Fibroblast of lung (primary cell): ENCODE results near the gene AGGF1. TPM values are rescaled to one million over a fixed set of nuclear protein-coding genes. Genes with fewer than 3 reads are reported as not detected.

ENCODE experiments used
- DNase-seq, 2 donors: peaks; one replicate each; pipeline versions ENCODE4 v3.0.0 to v3.0.0-alpha.2; 2010; ENCODE audit warnings: low read depth in 2 of 2
- H2AFZ ChIP-seq: 2 replicates; pipeline ENCODE4 v1.5.1; 2012; ENCODE audit warnings: low read length, control low read depth, inconsistent platforms
- H3K27ac ChIP-seq: 2 replicates; pipeline ENCODE4 v1.5.1; 2011; ENCODE audit warnings: low read length, control low read depth; ENCODE audit not compliant: insufficient read depth
- H3K27me3 ChIP-seq: 2 replicates; pipeline ENCODE4 v1.5.1; 2011; ENCODE audit warnings: mild to moderate bottlenecking, low read length; ENCODE audit not compliant: control insufficient read depth, insufficient read depth
- H3K36me3 ChIP-seq: 2 replicates; pipeline ENCODE4 v1.5.1; 2011; ENCODE audit warnings: low read length; ENCODE audit not compliant: control insufficient read depth, insufficient read depth
- H3K4me1 ChIP-seq: 2 replicates; pipeline ENCODE4 v1.5.1; 2011; ENCODE audit warnings: low read length; ENCODE audit not compliant: control insufficient read depth, insufficient read depth; ENCODE audit errors: extremely low read depth
- H3K4me2 ChIP-seq: 2 replicates; pipeline ENCODE4 v1.5.1; 2011; ENCODE audit warnings: low read length, control low read depth; ENCODE audit not compliant: insufficient read depth; ENCODE audit errors: extremely low read depth
- H3K4me3 ChIP-seq, 4 experiments: fragments of 200-600 bp in 1 of 4; sonication (generic) in 1 of 4; replicated peaks in 1 of 4; 2 replicates each; pipeline ENCODE4 v1.5.1; 2011 to 2016; ENCODE audit warnings: low read length in 4 of 4, low read depth in 3 of 4, mild to moderate bottlenecking in 3 of 4, control low read depth in 2 of 4, inconsistent platforms in 1 of 4, mixed read lengths in 1 of 4; ENCODE audit not compliant: insufficient read depth in 1 of 4; ENCODE audit errors: control extremely low read depth in 1 of 4
- H3K79me2 ChIP-seq: 2 replicates; pipeline ENCODE4 v1.5.1; 2012; ENCODE audit warnings: mild to moderate bottlenecking, low read length, inconsistent platforms; ENCODE audit not compliant: control insufficient read depth, insufficient read depth
- H3K9ac ChIP-seq: 2 replicates; pipeline ENCODE4 v1.5.1; 2011; ENCODE audit warnings: mild to moderate bottlenecking, low read length, control low read depth; ENCODE audit not compliant: insufficient read depth
- H3K9me3 ChIP-seq: 2 replicates; pipeline ENCODE4 v1.5.1; 2012; ENCODE audit warnings: low read depth, low read length; ENCODE audit not compliant: control insufficient read depth, insufficient read depth
- H4K20me1 ChIP-seq: 2 replicates; pipeline ENCODE4 v1.5.1; 2011; ENCODE audit warnings: low read length; ENCODE audit not compliant: control insufficient read depth, insufficient read depth; ENCODE audit errors: extremely low read depth
- EZH2 ChIP-seq: IDR thresholded peaks from 2 replicates; pipeline ENCODE4 v1.5.1; 2012; ENCODE audit warnings: low read length, control low read depth, mild to moderate bottlenecking; ENCODE audit errors: missing control alignments
- polyA minus RNA-seq: library from RNA; depleted of rRNA, polyadenylated mRNA; stranded (reverse); fragments of >200 nt; gene quantifications from 2 replicates; pipeline ENCODE4 v1.2.3, GENCODE V29; 2011; ENCODE audit warnings: low replicate concordance
- polyA plus RNA-seq, 2 donors: library from polyadenylated mRNA; depleted of rRNA in 1 of 2; stranded (reverse) in 1 of 2; unstranded in 1 of 2; fragments of >200 nt; gene quantifications; 2 replicates each; pipeline ENCODE4 v1.2.1, GENCODE V29; 2011 to 2012; ENCODE audit warnings: missing spikeins in 1 of 2
- total RNA-seq: library from RNA; depleted of rRNA; stranded (reverse); fragments of >200 nt; gene quantifications from 2 replicates; pipeline ENCODE4 v1.2.1, GENCODE V29; 2014
- TF ChIP-seq, protein P1 (sequence below), 2 donors: IDR thresholded peaks in 1 of 2; conservative IDR thresholded peaks in 1 of 2; 1 replicate in 1 of 2; 2 replicates in 1 of 2; pipeline ENCODE4 v1.5.1; 2011 to 2012; ENCODE audit warnings: low read length in 2 of 2, control low read depth in 1 of 2, inconsistent platforms in 1 of 2, low read depth in 1 of 2, mild to moderate bottlenecking in 1 of 2

The AGGF1 gene, protein sequence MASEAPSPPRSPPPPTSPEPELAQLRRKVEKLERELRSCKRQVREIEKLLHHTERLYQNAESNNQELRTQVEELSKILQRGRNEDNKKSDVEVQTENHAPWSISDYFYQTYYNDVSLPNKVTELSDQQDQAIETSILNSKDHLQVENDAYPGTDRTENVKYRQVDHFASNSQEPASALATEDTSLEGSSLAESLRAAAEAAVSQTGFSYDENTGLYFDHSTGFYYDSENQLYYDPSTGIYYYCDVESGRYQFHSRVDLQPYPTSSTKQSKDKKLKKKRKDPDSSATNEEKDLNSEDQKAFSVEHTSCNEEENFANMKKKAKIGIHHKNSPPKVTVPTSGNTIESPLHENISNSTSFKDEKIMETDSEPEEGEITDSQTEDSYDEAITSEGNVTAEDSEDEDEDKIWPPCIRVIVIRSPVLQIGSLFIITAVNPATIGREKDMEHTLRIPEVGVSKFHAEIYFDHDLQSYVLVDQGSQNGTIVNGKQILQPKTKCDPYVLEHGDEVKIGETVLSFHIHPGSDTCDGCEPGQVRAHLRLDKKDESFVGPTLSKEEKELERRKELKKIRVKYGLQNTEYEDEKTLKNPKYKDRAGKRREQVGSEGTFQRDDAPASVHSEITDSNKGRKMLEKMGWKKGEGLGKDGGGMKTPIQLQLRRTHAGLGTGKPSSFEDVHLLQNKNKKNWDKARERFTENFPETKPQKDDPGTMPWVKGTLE
- total RNA-seq (25.1 and 25.2 TPM in 2 replicates), polyA plus RNA-seq (14.1 and 15.5 TPM in 2 replicates), polyA minus RNA-seq (1.3 TPM in 2 replicates)
- 13.2 and 14.5 TPM in 2 replicates for polyA plus RNA-seq (2012)

DNA sequence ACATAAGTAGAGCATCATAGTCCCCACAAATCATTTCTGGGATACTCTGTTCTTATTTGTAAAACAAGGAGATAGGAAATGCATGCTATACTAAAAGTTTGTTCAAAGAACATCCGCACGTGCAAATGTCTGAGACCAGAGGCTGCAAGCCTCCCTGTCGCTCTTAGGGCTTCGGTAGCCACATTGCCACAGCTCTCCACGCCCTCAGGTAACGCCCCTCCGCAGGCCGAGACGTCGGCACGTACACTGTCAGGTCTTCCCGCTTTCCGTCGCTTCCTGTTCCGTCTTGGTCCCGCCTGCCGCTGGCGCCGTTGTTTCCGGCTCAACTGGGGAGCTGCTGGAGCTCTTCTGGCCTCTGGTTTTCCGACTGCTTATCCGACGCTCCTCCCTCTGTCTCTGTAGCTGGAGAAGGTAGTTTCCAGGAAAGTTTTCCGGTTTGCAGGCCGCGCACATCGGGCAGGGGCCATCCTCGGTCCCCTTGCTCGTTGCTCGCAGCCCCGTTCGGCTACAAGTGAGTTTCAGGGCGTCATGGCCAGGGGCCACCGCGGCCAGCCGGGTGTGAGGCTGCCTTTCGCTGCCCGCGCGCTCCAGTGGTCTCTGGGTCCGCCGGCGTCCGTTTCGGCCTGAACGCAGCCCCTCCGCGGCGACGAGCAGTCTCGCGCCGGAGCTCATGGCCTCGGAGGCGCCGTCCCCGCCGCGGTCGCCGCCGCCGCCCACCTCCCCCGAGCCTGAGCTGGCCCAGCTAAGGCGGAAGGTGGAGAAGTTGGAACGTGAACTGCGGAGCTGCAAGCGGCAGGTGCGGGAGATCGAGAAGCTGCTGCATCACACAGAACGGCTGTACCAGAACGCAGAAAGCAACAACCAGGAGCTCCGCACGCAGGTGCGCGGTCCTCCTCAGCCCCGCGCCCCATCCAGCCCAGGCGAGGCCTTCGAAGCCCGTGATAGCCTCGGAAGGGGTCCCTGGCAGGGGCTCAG, at the start of gene AGGF1:
AGGF1 (plus strand) TSS at position 308 of the 975 bp plus-strand sequence; CDS start at position 671, 363 bp downstream.
- no peak for TF ChIP-seq EZH2
- TF ChIP-seq, protein P1, sequence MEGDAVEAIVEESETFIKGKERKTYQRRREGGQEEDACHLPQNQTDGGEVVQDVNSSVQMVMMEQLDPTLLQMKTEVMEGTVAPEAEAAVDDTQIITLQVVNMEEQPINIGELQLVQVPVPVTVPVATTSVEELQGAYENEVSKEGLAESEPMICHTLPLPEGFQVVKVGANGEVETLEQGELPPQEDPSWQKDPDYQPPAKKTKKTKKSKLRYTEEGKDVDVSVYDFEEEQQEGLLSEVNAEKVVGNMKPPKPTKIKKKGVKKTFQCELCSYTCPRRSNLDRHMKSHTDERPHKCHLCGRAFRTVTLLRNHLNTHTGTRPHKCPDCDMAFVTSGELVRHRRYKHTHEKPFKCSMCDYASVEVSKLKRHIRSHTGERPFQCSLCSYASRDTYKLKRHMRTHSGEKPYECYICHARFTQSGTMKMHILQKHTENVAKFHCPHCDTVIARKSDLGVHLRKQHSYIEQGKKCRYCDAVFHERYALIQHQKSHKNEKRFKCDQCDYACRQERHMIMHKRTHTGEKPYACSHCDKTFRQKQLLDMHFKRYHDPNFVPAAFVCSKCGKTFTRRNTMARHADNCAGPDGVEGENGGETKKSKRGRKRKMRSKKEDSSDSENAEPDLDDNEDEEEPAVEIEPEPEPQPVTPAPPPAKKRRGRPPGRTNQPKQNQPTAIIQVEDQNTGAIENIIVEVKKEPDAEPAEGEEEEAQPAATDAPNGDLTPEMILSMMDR (conservative IDR thresholded peaks at IDR 0.05 in 1 of 2, IDR thresholded peaks at IDR 0.05 in 1 of 2; ENCODE audit: low read depth in 1 of 2, low read length in 2 of 2), result no peak
- Histone ChIP-seq H3K27ac (peak within 1 kb of the TSS; percentile 90), H3K9ac (peak within 1 kb of the TSS; percentile 93), H3K9me3 (no peaks in the 10 kb centered on the region), H3K4me3 (peak within 1 kb of the TSS; percentile 73 to 94 (median 90)), H3K4me1 (no peaks in the 10 kb centered on the region), H4K20me1 (no peaks in the 10 kb centered on the region), H3K4me2 (peak within 1 kb of the TSS; percentile 80), H3K36me3 (no peaks in the 10 kb centered on the region), H2AFZ (peak within 1 kb of the TSS; percentile 94), H3K27me3 (peaks cover 2% of the 10 kb centered on the region), H3K79me2 (peaks cover 12% of the 10 kb centered on the region)
- DNase-seq, result peak; percentile 92 to 95

DNA sequence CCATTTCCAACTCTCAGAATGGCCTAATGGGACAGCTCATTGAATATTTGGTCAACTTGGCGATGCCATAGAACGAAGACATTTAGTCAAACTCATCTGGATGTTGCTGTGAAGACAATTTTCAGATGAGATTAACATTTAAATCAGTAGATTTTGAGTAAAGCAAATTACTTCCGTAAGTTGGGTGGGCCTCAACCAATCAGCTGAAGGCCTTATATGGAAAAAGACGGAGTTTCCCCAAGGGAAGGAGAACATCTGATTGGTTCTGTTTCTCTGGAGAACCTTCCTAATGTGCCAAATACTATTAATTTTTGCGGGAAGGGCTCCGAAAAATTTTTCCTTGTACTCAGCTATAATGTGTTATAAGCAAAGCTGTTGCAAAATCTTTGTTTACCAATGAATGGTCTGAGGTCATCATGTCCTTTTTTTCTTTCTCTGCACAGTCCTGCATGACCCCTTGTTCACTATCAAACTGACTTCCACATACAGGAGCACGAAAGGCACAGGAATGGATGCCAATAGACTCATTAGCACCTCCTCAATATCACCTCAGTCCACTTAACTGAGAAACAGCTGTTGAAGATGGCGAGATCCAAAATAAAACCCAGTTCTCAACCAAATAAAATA, 49.6 kb upstream of the AGGF1 start:
- Histone ChIP-seq H3K79me2 (no peaks in the 10 kb centered on the region), H3K36me3 (no peaks in the 10 kb centered on the region), H3K4me2 (no peak overlapping the region), H3K9me3 (no peaks in the 10 kb centered on the region), H3K4me1 (no peaks in the 10 kb centered on the region), H3K9ac (no peak overlapping the region), H3K27me3 (no peaks in the 10 kb centered on the region), H3K4me3 (no peak overlapping the region), H2AFZ (no peak overlapping the region), H3K27ac (no peak overlapping the region), H4K20me1 (no peaks in the 10 kb centered on the region)
- TF ChIP-seq EZH2, result no peak
- TF ChIP-seq, protein P1 (conservative IDR thresholded peaks at IDR 0.05 in 1 of 2, IDR thresholded peaks at IDR 0.05 in 1 of 2; ENCODE audit: low read depth in 1 of 2, low read length in 2 of 2), result no peak
- DNase-seq, result no peak
